Measurements from ENCODE around the gene DEPDC1B. TPM values are rescaled to one million over a fixed set of nuclear protein-coding genes. Genes with fewer than 3 reads are reported as not detected.
"Not testable (repeated sequence)": the region's sequence is repeated elsewhere in the genome, so short reads cannot be mapped to it uniquely, and the experiment has no call there.

DEPDC1B gene
- total RNA-seq, 3 donors from 2014 or later, result under 0.01 to 1.1 (median 0.29) TPM

DNA sequence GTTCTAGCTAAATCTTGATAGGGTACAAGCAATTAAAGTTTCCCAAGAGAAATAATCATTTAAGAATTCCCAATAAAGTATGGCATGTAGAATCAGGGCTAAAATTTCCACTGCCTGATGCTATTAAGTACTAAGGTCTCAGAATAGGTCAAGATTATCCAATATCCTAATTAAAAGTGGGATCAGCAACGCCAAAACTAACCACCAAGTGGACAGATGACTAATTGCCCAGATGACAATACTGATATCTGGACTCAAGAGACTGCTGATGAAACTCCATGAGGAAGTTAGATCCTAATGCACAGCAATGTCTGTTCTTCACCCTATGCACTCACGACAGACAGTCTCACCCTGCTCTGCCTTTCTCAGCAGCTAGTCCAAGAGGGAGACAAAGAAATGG is 14.3 kb downstream of the DEPDC1B start:
- TF ChIP-seq, protein P1, sequence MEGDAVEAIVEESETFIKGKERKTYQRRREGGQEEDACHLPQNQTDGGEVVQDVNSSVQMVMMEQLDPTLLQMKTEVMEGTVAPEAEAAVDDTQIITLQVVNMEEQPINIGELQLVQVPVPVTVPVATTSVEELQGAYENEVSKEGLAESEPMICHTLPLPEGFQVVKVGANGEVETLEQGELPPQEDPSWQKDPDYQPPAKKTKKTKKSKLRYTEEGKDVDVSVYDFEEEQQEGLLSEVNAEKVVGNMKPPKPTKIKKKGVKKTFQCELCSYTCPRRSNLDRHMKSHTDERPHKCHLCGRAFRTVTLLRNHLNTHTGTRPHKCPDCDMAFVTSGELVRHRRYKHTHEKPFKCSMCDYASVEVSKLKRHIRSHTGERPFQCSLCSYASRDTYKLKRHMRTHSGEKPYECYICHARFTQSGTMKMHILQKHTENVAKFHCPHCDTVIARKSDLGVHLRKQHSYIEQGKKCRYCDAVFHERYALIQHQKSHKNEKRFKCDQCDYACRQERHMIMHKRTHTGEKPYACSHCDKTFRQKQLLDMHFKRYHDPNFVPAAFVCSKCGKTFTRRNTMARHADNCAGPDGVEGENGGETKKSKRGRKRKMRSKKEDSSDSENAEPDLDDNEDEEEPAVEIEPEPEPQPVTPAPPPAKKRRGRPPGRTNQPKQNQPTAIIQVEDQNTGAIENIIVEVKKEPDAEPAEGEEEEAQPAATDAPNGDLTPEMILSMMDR (IDR thresholded peaks at IDR 0.05), result no peak
- no peak for TF ChIP-seq POLR2A (IDR thresholded peaks at IDR 0.05)
- no peak for TF ChIP-seq POLR2AphosphoS5 (IDR thresholded peaks at IDR 0.05)
- Histone ChIP-seq H3K27ac (no peak overlapping the region), H3K27me3 (no peaks in the 10 kb centered on the region), H3K4me1 (no peaks in the 10 kb centered on the region), H3K4me3 (no peak overlapping the region), H3K36me3 (no peaks in the 10 kb centered on the region), H3K9me3 (no peaks in the 10 kb centered on the region)
- intact Hi-C loops (cut with DNase I; ENCODE audit: low total_unique reads), result no loop called here
- DNase-seq (ENCODE audit: low spot score in 2 of 2), result no peak

DNA sequence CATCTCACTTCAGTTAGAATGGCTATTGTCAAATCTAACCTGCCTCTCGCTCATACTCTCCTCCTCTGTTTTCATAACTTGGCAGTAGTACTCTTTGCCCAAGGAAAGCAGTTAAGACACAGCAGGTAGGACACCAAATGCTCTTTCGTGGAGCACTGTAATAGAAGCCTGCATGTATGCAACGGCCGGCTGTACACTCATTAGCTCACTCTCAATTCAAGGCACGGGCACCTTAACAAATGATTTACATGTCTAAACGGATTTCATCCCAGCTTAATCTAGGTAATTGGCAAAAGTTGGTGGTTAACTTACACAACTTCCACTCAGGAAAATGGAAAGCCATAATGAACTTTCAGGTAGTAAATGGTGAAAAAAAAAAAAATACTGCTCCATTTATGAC is 14.9 kb downstream of the DEPDC1B start:
- no peak overlapping the region for H3K27ac ChIP-seq
- no peaks in the 10 kb centered on the region for H3K9me3 ChIP-seq
- TF ChIP-seq POLR2A (IDR thresholded peaks at IDR 0.05) (no peak), POLR2AphosphoS5 (IDR thresholded peaks at IDR 0.05) (no peak)
- TF ChIP-seq, protein P1 (IDR thresholded peaks at IDR 0.05), result no peak
- DNase-seq (ENCODE audit: low spot score in 2 of 2), result no peak
- no peaks in the 10 kb centered on the region for H3K36me3 ChIP-seq
- no peaks in the 10 kb centered on the region for H3K4me1 ChIP-seq
- H3K4me3 ChIP-seq, result no peak overlapping the region
- intact Hi-C loops (cut with DNase I; ENCODE audit: low total_unique reads), result no loop called here
- H3K27me3 ChIP-seq, result no peaks in the 10 kb centered on the region

DNA sequence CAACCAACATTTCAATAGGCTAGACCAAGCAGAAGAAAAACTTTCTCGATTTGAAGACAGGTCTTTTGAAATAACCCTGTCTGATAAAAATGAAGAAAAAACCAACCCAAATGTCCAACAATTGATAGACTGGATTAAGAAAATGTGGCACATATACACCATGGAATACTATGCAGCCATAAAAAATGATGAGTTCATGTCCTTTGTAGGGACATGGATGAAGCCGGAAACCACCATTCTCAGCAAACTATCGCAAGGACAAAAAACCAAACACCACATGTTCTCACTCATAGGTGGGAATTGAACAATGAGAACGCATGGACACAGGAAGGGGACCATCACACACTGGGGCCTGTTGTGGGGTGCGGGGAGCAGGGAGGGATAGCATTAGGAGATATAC is 18.0 kb downstream of the DEPDC1B start:
- not testable (repeated sequence) for H3K4me3 ChIP-seq; H3K27ac ChIP-seq; DNase-seq (ENCODE audit: low spot score in 2 of 2); H3K36me3 ChIP-seq; H3K27me3 ChIP-seq; H3K4me1 ChIP-seq; H3K9me3 ChIP-seq
- intact Hi-C loops (cut with DNase I; ENCODE audit: low total_unique reads), result loop anchor here (5.0 kb wide), 1 partner anchor 495 kb away; no protein-coding TSS in a partner anchor

DNA sequence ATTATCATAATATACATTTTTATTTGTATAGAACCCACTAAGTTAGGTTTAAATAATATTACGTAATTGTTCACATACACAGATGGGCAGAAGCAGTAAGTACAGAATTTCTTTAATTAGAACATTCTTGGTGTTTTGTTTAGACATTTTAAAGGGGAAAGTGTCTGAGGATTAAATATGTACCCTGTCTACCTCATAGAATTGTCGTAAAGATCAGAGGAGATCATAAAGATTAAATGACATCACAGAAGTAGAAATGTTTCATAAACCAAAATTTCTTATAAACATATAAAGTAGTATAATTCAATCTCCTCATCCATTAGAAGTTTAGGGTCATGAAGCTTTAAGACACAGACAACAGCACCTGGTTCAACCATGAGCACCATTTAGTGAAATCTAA is 20.1 kb downstream of the DEPDC1B start:
- intact Hi-C loops (cut with DNase I; ENCODE audit: low total_unique reads), result loop anchor here (5.0 kb wide), 1 partner anchor 493 kb away; no protein-coding TSS in a partner anchor
- TF ChIP-seq POLR2AphosphoS5 (IDR thresholded peaks at IDR 0.05) (no peak), POLR2A (IDR thresholded peaks at IDR 0.05) (no peak)
- TF ChIP-seq, protein P1 (IDR thresholded peaks at IDR 0.05), result no peak
- H3K27ac ChIP-seq, result no peak overlapping the region
- no peaks in the 10 kb centered on the region for H3K27me3 ChIP-seq
- H3K4me1 ChIP-seq, result no peaks in the 10 kb centered on the region
- no peaks in the 10 kb centered on the region for H3K36me3 ChIP-seq
- no peak for DNase-seq (ENCODE audit: low spot score in 2 of 2)
- H3K9me3 ChIP-seq, result no peaks in the 10 kb centered on the region
- no peak overlapping the region for H3K4me3 ChIP-seq

DNA sequence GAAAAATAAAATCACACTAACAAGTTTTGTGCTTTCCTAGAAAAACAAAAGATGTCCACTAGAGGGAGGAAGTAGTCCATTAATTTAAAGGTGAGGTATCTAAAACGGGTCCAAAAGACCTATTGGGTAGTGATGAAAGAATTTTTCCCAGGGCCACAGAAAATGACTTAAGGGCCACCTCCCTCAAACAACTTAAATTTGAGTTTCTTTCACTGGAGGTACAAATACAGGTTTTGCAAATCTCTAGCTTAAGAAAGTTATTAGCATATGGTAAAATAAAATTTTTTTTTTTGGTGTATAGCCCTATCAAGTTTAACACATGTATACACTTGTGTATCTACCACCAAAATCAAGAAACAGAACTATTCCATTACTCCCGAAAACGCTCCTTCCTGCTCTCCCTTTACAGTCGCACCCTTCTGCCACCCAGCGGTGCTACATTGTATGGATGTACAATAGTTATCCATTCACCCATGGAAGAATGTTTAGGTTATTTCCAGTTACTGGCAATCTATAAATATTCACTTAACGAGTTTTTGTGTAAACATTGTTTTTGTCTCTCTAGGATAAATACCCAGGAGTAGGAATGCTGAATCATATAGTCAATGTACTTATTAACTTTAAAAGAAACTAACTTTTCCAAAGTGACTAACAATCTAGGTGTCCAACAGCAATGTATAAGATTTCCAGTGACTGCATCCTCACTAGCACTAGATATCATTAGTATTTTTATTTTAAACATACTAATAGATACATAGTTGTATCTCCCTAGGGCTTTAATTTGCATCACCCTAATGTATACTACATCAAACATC is 21.9 kb downstream of the DEPDC1B start:
- no peaks in the 10 kb centered on the region for H3K9me3 ChIP-seq
- no peak overlapping the region for H3K27ac ChIP-seq
- H3K4me1 ChIP-seq, result no peaks in the 10 kb centered on the region
- intact Hi-C loops (cut with DNase I; ENCODE audit: low total_unique reads), result no loop called here
- no peak for DNase-seq (ENCODE audit: low spot score in 2 of 2)
- H3K27me3 ChIP-seq, result no peaks in the 10 kb centered on the region
- no peaks in the 10 kb centered on the region for H3K36me3 ChIP-seq
- no peak overlapping the region for H3K4me3 ChIP-seq
- TF ChIP-seq, protein P1 (IDR thresholded peaks at IDR 0.05), result peak in 2 of 3 donors; percentile 40
- no peak for TF ChIP-seq POLR2AphosphoS5 (IDR thresholded peaks at IDR 0.05)
- no peak for TF ChIP-seq POLR2A (IDR thresholded peaks at IDR 0.05)
